DMS 273 (cell line): ENCODE data around the gene PIEZO2.
A peak's percentile ranks its signal among the peaks of the same experiment; 100 is the strongest.
"Not testable (repeated sequence)": the region's sequence is repeated elsewhere in the genome, so short reads cannot be mapped to it uniquely, and the experiment has no call there.

ENCODE experiments used
- DNase-seq: peaks from one replicate; lab custom pipeline; 2025; ENCODE audit not compliant: unreplicated experiment; lab: John Stamatoyannopoulos, UW

The PIEZO2 gene

DNA sequence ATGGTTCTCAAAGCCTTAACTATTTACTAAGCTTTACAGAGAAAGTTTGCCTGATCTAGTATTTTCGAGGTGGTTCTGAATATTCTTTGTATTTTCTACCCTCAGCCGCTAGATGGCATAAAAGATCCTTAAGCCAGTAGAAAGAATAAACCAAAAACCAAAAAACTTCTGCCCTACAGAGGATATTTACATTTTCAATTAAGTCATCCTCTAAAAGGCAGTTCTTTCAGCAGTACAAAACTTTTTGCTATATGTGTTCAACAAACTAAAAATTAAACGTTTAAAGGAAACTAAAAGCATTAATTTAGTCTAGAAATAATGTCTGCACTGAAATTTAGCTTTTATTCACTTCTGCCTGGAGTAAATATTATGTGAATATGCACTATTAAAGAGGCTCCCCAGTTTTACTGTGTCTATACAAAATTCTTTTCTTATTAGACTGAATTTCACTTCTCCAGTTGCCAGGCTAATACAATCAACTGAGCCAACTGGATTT is 297.5 kb downstream of the PIEZO2 start:
- peak; percentile 79 for DNase-seq

DNA sequence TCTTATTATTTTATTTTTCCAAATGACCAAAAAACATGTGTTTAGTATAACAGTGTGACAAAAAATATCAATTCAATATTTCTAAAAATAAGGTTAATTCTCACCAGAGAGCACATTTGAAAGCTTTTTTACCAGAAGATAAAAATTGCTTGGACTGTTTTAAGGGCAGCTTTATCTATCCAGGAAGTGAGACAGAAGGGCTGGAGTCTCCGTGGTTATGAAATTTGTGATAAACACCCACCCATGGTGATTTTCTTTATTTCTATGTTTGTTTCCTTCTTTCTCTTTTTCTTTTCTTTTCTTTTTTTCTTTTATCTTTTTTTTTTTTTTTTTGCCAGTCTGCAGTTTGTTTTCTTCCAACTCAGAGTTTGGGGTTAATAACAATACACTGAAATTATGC is 298.5 kb downstream of the PIEZO2 start:
- no peak for DNase-seq

DNA sequence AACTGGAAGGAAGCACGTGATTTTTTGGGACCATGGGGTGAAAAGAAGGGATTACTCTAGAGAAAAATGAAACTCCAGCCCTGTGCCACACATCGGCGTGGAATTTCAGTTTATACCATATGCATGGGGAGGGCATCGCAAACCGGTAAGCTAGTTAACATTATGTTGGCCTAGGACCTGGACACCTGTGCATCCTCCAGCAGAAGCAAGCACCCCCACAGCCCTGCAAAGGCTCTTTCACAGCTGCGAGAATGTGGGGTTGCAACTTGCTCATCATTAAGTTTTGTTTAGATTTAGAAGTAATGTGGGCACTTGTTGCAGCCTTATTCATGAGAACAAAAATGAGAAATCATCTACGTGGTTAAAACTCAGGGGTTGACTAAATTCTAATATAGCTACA is 299.2 kb downstream of the PIEZO2 start:
- DNase-seq = no peak

DNA sequence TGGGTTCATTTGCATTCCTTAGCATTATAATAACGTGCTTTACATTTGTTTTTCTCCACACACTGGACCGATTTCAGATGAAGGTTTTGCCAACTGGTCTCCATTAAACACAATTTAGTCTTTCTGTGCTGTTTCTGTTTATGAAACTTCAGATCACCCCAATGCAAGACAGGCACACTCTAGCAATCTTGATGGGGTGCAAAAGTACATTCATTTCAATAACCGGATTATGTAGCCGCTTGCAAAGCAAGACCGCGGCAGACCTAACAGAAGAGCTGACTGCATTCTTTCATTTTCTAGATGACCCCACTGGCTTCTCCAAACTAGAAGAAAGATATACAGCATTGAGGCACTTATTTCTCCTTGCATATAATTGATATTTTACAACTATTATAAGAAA is 301.5 kb downstream of the PIEZO2 start:
- DNase-seq = no peak

DNA sequence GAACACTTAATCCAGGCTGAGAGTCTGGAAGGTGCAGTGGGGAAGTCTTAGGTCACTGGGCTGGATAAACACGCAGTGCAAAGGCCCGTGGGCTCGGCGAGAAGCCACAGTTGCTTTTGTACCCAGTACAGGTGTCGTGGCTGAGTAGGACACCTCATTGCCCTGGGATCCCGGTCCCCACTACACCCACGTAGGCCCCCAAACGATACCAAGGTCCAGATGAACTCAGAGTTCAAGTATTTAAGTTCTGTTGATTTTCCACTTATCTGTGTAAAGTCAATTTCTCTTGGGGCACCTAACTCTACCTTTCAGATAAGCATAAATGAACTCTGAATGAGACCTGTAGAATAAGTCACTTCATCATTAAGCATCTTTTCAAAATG is 302.0 kb downstream of the PIEZO2 start:
- DNase-seq = no peak

- no peak for DNase-seq
Measured at GRCh38 chr18:10846657-10847407, 302.5 kb downstream of the PIEZO2 start.

DNA sequence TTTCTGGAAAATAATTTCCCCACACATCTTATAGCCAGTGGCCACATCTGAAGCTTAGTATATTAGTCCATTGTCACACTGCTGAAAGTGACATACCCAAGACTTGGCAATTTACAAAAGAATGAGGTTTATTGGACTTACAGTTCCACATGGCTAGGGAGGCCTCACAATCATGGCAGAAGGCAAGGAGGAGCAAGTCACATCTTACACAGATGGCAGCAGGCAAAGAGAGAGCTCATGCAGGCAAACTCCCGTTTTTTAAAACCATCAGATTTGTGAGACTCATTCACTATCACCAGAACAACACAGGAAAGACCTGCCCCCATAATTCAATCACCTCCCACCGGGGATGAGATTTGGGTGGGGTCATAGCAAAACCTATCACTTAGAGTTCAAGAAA is 303.3 kb downstream of the PIEZO2 start:
- DNase-seq = not testable (repeated sequence)

DNA sequence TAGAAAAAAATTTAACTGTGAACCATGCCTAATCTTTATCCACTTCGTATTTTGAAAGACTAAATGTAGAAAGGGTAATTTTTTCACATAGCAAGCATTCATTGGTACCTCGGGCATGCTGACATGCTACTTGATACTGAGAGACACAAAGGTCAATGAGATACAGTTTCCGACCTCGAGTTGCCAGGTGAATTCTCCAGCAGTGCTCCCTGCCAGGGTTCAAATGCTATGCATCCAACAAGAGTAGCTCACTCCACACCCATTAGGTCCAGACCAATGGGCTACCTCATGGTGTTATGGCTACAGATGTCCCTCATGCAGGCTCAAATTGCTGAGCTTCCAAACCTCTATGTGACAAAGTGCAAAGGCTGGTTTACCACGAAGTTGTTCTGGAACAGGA is 305.8 kb downstream of the PIEZO2 start:
- DNase-seq = no peak

GRCh38 chr18:10842861-10843260 is 306.5 kb downstream of the PIEZO2 start:
- no peak for DNase-seq

DNA sequence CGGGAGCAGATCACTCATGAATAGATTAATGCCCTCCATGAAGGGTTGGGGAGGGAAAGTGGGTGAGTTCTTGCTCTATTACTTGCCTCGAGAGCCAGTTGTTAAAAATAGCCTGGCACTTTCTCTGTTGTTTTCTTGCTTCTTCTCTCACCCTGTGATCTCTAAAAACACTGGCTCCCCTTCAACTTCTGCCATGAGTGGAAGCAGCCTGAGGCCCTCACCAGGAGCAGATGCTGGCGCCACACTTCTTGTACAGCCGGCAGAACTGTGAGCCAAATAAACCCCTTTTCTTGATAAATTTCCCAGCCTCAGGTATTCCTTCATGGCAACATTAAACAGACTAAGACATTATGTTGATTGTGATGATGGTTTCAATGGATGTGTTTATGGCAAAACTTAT is 307.0 kb downstream of the PIEZO2 start:
- no peak for DNase-seq

DNA sequence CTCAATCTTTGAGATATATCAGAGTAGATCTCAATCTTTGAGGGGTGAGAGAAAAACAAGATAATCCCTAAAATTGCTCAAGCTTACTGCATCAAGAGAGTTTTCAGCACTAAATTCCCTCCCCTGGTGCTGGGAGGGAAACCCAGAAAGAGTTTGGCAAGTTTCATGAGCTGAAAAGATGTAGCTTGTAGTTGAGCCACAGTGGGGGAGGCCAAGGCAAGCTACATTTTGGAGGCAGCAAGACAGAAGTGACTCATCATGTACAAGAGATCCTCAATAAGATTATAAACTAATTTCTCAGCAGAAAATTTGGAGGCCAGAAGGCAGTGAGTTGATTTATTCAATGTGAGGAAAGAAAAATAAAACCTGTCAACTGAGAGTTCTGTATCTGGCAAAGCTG is 308.2 kb downstream of the PIEZO2 start:
- DNase-seq = no peak

DNA sequence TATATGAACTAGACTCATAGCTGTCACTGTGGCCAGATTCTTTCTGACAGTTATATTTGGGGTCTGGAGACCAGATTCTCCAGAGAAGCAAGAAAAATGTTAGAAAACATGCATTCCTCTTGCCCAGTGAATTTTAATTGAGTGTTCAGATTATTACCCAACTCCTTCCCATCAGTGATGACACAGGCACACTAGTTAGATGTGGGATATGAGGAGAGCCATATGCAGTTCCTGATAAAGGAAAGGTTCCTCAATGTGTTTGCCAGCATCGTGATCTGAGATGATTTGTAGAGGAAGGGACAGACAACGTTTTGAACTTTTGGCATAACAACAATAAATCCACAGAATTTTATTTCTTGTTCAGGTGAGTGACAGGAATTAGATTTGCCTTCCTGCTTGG is 308.6 kb downstream of the PIEZO2 start:
- DNase-seq = no peak

- DNase-seq = no peak
Measured at GRCh38 chr18:10839421-10839820, 309.9 kb downstream of the PIEZO2 start.

- DNase-seq = no peak
Measured at GRCh38 chr18:10838553-10838952, 310.8 kb downstream of the PIEZO2 start.

GRCh38 chr18:10834128-10834815 is 315.1 kb downstream of the PIEZO2 start:
- DNase-seq = no peak

- DNase-seq = no peak
Measured at GRCh38 chr18:10833656-10834055, 315.7 kb downstream of the PIEZO2 start.

GRCh38 chr18:10826400-10826799 is 323.0 kb downstream of the PIEZO2 start:
- DNase-seq = no peak

- peak; percentile 14 for DNase-seq
Measured at GRCh38 chr18:10822456-10822855, 326.9 kb downstream of the PIEZO2 start.

DNA sequence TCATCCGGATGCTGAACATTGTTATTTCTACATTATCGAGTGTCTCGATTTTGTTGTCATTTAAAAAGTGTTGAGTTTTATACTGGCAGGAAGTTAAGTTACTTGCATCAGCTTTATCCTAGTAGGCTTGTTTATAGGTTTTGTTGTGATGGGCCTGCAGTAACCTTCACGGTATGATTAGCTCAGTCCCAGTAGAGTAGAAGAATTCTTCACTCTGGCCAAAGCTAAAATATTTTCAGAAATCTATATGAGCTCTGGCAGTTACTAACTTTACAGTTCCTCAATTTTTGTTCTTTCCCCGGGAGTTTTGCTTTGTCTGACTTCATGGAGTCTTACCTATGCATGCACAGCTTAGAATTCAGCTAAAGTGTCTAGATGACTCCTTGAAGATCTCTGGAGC is 328.7 kb downstream of the PIEZO2 start:
- DNase-seq = no peak

- DNase-seq = no peak
Measured at GRCh38 chr18:10814336-10814735, 335.0 kb downstream of the PIEZO2 start.

- no peak for DNase-seq
Measured at GRCh38 chr18:10805587-10806118, 343.7 kb downstream of the PIEZO2 start.

DNA sequence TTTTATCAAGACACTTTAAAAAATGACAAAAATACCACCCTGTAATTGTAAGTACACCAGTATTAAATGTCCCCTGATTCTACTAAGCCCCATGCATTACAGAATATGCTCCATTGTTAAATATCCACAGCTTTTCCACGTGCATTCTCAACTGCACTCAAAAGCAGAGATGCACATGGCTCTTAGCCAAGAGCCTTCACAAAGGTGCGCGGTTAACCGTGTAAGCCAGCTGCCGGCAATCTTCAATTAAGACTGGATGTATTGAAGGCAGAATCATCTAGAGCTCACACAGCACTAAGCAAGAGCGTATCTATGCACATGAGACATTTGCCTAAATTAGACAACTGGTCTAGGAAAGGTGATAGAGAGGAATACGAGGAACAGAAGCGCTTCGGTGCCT is 345.2 kb downstream of the PIEZO2 start:
- peak; percentile 6 for DNase-seq
